Measurements from ENCODE around the gene ZFAND4.

GRCh38 chr10:45614869-45615268 lies 57.7 kb downstream of the ZFAND4 start:
- no peak for TF ChIP-seq CTCF (optimal IDR thresholded peaks at IDR 0.05 in 1 of 3, IDR thresholded peaks at IDR 0.05 in 1 of 3, conservative IDR thresholded peaks at IDR 0.05 in 1 of 3; ENCODE audit: extremely low read depth in 1 of 3, insufficient read depth in 2 of 3, low read length in 3 of 3)
- no peak for TF ChIP-seq EZH2 (IDR thresholded peaks at IDR 0.05; ENCODE audit: low read length)
